ENCODE measurements around the gene SELE.
"Not testable (repeated sequence)": the region's sequence is repeated elsewhere in the genome, so short reads cannot be mapped to it uniquely, and the experiment has no call there.

Gene SELE

GRCh38 chr1:169683168-169683567 is 50.7 kb downstream of the SELE start:
- DNase-seq (ENCODE audit: low read depth) = not testable (repeated sequence)

- no peak for DNase-seq (ENCODE audit: low read depth)
These were observed 51.8 kb downstream of the SELE start for GRCh38 chr1:169682071-169682470.

- DNase-seq (ENCODE audit: low read depth) = no peak
These were observed 52.7 kb downstream of the SELE start for GRCh38 chr1:169681140-169681539.

- DNase-seq (ENCODE audit: low read depth) = no peak
These were observed 53.4 kb downstream of the SELE start for GRCh38 chr1:169680377-169681019.

- no peak for DNase-seq (ENCODE audit: low read depth)
These were observed 54.2 kb downstream of the SELE start for GRCh38 chr1:169679692-169680091.

- DNase-seq (ENCODE audit: low read depth) = no peak
These were observed 57.9 kb downstream of the SELE start for GRCh38 chr1:169676001-169676400.
